Left cardiac atrium (tissue), 4 donors: Measurements from ENCODE around the gene GCNT1. TPM values are rescaled to one million over a fixed set of nuclear protein-coding genes. Genes with fewer than 3 reads are reported as not detected.

ENCODE experiments used
- ATAC-seq, 2 donors: fragments of 200-7000 bp; cut with Tn5 transposase; one replicate each; pipeline ENCODE4 v1.9.1; 2020; ENCODE audit warnings: mild to moderate bottlenecking in 2 of 2, moderate library complexity in 2 of 2
- DNase-seq: peaks from one replicate; pipeline ENCODE4 v3.0.0-alpha.2; 2020
- intact Hi-C, 2 donors: fragments of 100-400 bp; cut with DNase I; formaldehyde crosslinking; loops; one replicate each; pipeline versions ENCODE4 v1.14.1 to v1.15.1; 2022 to 2023
- total RNA-seq, 2 donors: library from RNA; stranded (reverse); fragmentation: NEBNext Ultra II Directional; extraction: Animal tissue kit (Norgen Biotek cat#: 25700); gene quantifications; one replicate each; pipeline ENCODE4 v1.2.1, GENCODE V29; 2021
- donor health status: DM: no; HTN: yes; CAD: no.
- donor health status: DM: no; HTN: yes; CAD: no; lungs with severe emphysema.
- donor health status: DM: yes; HTN: yes; CAD: no.
- donor health status: Dilated cardiomyopathy.

GCNT1 gene
- total RNA-seq, 2 donors from 2014 or later: 4.3 to 8.4 TPM

GRCh38 chr9:76438841-76439588 lies 20.0 kb upstream of the GCNT1 start:
- no peak for DNase-seq

GRCh38 chr9:76441551-76442322 lies 17.2 kb upstream of the GCNT1 start:
- DNase-seq (no peak), ATAC-seq (no peak)
- intact Hi-C loops: no loop called here

More at GRCh38 chr9:76438841-76439588, 20.0 kb upstream of the GCNT1 start:
- no peak for ATAC-seq
- intact Hi-C loops: no loop called here

GRCh38 chr9:76443887-76444286 lies 15.1 kb upstream of the GCNT1 start:
- DNase-seq: no peak
- intact Hi-C loops: no loop called here
- ATAC-seq: peak in 1 of 2 donors; percentile 75

- intact Hi-C loops: no loop called here
- ATAC-seq (no peak), DNase-seq (no peak)
These were observed 14.6 kb upstream of the GCNT1 start for GRCh38 chr9:76444322-76444929.

GRCh38 chr9:76445976-76446375 lies 13.0 kb upstream of the GCNT1 start:
- ATAC-seq (no peak), DNase-seq (no peak)
- intact Hi-C loops: loop anchor here (5.0 kb wide), 3 partner anchors 211 to 261 kb away; no protein-coding TSS in a partner anchor

GRCh38 chr9:76448501-76448900 lies 10.5 kb upstream of the GCNT1 start:
- intact Hi-C loops: loop anchor here (5.0 kb wide), 3 partner anchors 209 to 259 kb away; no protein-coding TSS in a partner anchor
- ATAC-seq (no peak), DNase-seq (no peak)

- intact Hi-C loops: loop anchor here in 1 of 2 donors (5.0 kb wide), 1 partner anchor 206 kb away; no protein-coding TSS in a partner anchor
- peak in 1 of 2 donors; percentile 79 for ATAC-seq
- DNase-seq: no peak
These were observed 7.7 kb upstream of the GCNT1 start for GRCh38 chr9:76451234-76451633.

- intact Hi-C loops: loop anchor here in 1 of 2 donors (5.0 kb wide), 1 partner anchor 204 kb away; no protein-coding TSS in a partner anchor
- no peak for ATAC-seq
These were observed 6.1 kb upstream of the GCNT1 start for GRCh38 chr9:76452839-76453238.

GRCh38 chr9:76453785-76454184 lies 5.2 kb upstream of the GCNT1 start:
- intact Hi-C loops: loop anchor here in 1 of 2 donors (5.0 kb wide), 1 partner anchor 204 kb away; no protein-coding TSS in a partner anchor
- DNase-seq: no peak
- ATAC-seq: peak in 1 of 2 donors; percentile 17

More at GRCh38 chr9:76452839-76453238, 6.1 kb upstream of the GCNT1 start:
- DNase-seq: no peak

- DNase-seq (no peak), ATAC-seq (no peak)
- intact Hi-C loops: loop anchor here in 1 of 2 donors (5.0 kb wide), 1 partner anchor 203 kb away; no protein-coding TSS in a partner anchor
These were observed 4.7 kb upstream of the GCNT1 start for GRCh38 chr9:76454311-76454710.

- intact Hi-C loops: no loop called here
- DNase-seq: peak; percentile 61
- peak; percentile 6 to 27 for ATAC-seq
These were observed 2.6 kb upstream of the GCNT1 start for GRCh38 chr9:76456202-76456926.

- DNase-seq (no peak), ATAC-seq (peak; percentile 42 to 60)
- intact Hi-C loops: no loop called here
These were observed 983 bp downstream of the GCNT1 start for GRCh38 chr9:76459694-76460635.

- ATAC-seq: no peak
- intact Hi-C loops: no loop called here
These were observed 3.1 kb downstream of the GCNT1 start for GRCh38 chr9:76462126-76462525.

GRCh38 chr9:76463211-76463610 lies 4.2 kb downstream of the GCNT1 start:
- ATAC-seq: no peak
- intact Hi-C loops: no loop called here

More at GRCh38 chr9:76462126-76462525, 3.1 kb downstream of the GCNT1 start:
- DNase-seq: no peak

GRCh38 chr9:76464706-76465105 lies 5.7 kb downstream of the GCNT1 start:
- peak in 1 of 2 donors; percentile 3 for ATAC-seq
- intact Hi-C loops: no loop called here
- DNase-seq: no peak

More at GRCh38 chr9:76463211-76463610, 4.2 kb downstream of the GCNT1 start:
- DNase-seq: no peak

GRCh38 chr9:76465442-76466298 lies 6.7 kb downstream of the GCNT1 start:
- no peak for DNase-seq
- intact Hi-C loops: no loop called here
- peak; percentile 30 to 92 for ATAC-seq

- DNase-seq (no peak), ATAC-seq (no peak)
- intact Hi-C loops: no loop called here
These were observed 7.3 kb downstream of the GCNT1 start for GRCh38 chr9:76466299-76466605.
